Neural progenitor cell (in vitro differentiated cells): ENCODE results near the gene CAP2.

Experiments used
- CTCF ChIP-seq: fragments of 200-600 bp; sonication (generic); IDR thresholded peaks from 2 replicates; pipeline ENCODE4 v1.5.1; 2017; ENCODE audit warnings: antibody characterized with exemption, mild to moderate bottlenecking
- EZH2 ChIP-seq: fragments of 200-600 bp; sonication (generic); IDR thresholded peaks from 2 replicates; pipeline ENCODE4 v1.6.1; 2017; ENCODE audit warnings: antibody characterized with exemption, mild to moderate bottlenecking, moderate library complexity

- TF ChIP-seq CTCF (no peak), EZH2 (no peak)
These were observed 92.6 kb downstream of the CAP2 start for GRCh38 chr6:17485946-17486345.
